Bronchial epithelial cell (primary cell): ENCODE results near the gene LRCH3. TPM values are rescaled to one million over a fixed set of nuclear protein-coding genes. Genes with fewer than 3 reads are reported as not detected.

Experiments
- DNase-seq: peaks from one replicate; pipeline ENCODE4 v3.0.0-alpha.2; 2010; ENCODE audit warnings: low read depth
- FAIRE-seq: peaks from 2 replicates; lab custom pipeline; 2011; peaks lifted over from hg19 to GRCh38; lab: Jason Lieb, UNC
- H3K27me3 ChIP-seq: 2 replicates; pipeline ENCODE4 v1.5.1; 2011; ENCODE audit warnings: low read length; ENCODE audit not compliant: control insufficient read depth, insufficient read depth
- H3K36me3 ChIP-seq: 2 replicates; pipeline ENCODE4 v1.5.1; 2011; ENCODE audit warnings: low read length; ENCODE audit not compliant: control insufficient read depth, insufficient read depth
- H3K4me3 ChIP-seq: 2 replicates; pipeline ENCODE4 v1.5.1; 2011; ENCODE audit warnings: mild to moderate bottlenecking, low read depth, low read length, control low read depth
- total RNA-seq: library from RNA; depleted of rRNA; stranded (reverse); fragments of >200 nt; gene quantifications from 2 replicates; pipeline ENCODE4 v1.2.1, GENCODE V29; 2014
- TF ChIP-seq, protein P1 (sequence below): IDR thresholded peaks from 2 replicates; pipeline ENCODE4 v1.5.1; 2011; ENCODE audit warnings: mild to moderate bottlenecking, moderate library complexity, low read length, control low read depth, inconsistent platforms; ENCODE audit not compliant: insufficient read depth, severe bottlenecking

LRCH3 gene
- total RNA-seq, 1 donor from 2014 or later = 25.5 TPM

DNA sequence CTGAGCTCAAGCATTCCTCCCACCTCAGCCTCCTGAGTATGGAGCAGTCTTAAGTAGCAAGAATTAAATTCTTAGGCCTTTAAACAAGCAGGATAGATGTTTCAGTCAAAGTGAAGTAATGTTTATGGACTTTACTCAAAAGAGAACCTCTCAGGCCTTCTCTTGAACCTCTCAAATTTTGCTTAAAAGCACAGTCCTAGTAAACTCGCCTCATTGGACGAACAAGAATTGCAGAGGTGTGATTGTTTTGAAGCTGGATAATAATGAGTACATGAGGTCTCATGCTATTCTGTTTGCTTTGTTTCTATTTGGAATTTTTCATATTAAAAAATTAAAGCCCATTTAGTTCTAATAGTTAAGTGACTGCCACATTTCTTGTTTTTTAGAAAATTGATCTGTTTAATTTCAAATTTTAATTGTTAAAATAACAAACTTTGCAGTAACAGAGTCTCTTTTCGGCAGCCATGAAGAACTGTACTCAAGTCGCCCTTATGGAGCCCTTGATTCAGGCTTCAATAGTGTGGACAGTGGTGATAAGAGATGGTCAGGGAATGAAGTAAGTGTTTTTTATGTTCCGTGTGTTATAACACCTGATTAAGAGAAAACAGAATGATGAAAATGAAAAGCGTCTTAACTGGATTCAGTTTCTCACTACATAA lies 39.4 kb downstream of the LRCH3 start:
- DNase-seq (no peak), FAIRE-seq (no peak)
- TF ChIP-seq, protein P1, sequence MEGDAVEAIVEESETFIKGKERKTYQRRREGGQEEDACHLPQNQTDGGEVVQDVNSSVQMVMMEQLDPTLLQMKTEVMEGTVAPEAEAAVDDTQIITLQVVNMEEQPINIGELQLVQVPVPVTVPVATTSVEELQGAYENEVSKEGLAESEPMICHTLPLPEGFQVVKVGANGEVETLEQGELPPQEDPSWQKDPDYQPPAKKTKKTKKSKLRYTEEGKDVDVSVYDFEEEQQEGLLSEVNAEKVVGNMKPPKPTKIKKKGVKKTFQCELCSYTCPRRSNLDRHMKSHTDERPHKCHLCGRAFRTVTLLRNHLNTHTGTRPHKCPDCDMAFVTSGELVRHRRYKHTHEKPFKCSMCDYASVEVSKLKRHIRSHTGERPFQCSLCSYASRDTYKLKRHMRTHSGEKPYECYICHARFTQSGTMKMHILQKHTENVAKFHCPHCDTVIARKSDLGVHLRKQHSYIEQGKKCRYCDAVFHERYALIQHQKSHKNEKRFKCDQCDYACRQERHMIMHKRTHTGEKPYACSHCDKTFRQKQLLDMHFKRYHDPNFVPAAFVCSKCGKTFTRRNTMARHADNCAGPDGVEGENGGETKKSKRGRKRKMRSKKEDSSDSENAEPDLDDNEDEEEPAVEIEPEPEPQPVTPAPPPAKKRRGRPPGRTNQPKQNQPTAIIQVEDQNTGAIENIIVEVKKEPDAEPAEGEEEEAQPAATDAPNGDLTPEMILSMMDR = no peak
- no peaks in the 10 kb centered on the region for H3K27me3 ChIP-seq
- no peak overlapping the region for H3K4me3 ChIP-seq
- peaks cover 11% of the 10 kb centered on the region for H3K36me3 ChIP-seq

DNA sequence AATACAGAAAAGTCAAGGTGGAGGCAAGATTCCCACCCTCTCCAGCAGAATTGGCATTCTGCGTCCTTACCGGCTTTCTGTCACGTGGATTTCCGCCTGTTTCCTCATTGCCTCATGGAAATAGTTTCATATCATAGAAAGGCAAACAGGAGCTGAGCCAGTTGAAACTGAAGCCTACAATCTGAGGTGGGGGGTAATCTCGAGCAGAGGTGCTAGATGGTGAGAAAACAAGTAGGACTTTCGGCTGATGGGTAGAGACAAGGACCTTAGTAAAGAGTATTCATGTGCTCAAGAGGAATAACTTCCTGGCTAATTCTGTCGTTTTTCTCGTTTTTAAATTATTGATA lies 39.9 kb downstream of the LRCH3 start:
- Histone ChIP-seq H3K36me3 (peaks cover 11% of the 10 kb centered on the region), H3K27me3 (no peaks in the 10 kb centered on the region), H3K4me3 (no peak overlapping the region)
- TF ChIP-seq, protein P1 = no peak
- no peak for FAIRE-seq
- no peak for DNase-seq

DNA sequence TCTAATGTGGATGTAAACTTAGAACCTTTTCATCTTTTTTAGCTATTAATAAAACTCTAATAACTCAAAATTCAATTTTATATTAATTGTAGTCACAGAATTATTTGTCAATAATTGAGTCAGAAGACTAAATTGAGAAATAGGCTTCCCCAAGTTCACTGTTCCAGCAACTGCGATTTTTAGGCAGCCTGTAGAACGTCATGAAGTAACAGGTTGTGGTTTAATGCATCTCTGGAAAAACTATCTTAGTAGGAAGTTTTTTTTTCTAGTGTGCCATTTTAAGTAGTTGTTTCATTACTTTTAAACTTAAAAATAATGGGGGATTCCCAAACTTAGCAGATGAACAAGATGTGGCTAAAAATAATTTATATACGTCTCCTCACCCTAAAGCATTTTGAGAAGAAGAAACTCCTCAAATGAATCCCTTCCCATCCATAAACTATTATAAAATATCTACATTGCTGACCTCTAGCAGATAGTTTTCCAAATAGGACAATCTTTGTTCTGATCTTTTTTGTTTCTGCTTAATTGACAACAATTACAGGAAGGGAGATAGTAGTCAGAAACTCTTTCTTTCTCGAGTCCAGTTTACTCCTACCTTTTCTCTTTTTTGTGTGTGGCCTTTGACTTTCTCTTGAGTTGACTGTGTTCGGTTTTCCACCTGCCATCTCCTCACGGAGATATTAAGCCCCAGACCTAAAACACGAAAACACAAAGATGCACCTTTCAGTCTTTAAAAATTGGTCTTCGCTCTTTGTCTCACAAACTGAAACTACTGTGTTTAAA lies 43.1 kb downstream of the LRCH3 start:
- TF ChIP-seq, protein P1 = no peak
- no peak for FAIRE-seq
- Histone ChIP-seq H3K27me3 (no peaks in the 10 kb centered on the region), H3K36me3 (peaks cover 8% of the 10 kb centered on the region), H3K4me3 (no peak overlapping the region)
- no peak for DNase-seq

DNA sequence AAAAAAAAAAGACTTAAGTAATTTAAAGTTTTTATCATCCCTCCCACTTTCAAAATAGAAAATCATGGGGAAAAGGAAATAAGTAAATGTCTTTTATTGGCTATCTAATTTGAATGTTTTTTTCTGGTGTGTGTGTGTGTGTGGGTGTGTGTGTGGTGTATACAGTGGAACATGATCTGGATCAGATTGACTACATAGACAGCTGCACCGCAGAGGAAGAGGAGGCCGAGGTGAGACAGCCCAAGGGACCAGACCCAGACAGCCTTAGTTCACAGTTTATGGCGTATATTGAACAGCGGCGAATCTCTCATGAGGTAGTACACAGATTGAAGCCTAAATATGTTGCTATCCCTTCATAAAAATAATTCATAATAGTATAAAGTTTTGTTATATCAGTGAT lies 44.5 kb downstream of the LRCH3 start:
- DNase-seq (no peak), FAIRE-seq (no peak)
- TF ChIP-seq, protein P1 = no peak
- H3K4me3 ChIP-seq = no peak overlapping the region
- peaks cover 6% of the 10 kb centered on the region for H3K36me3 ChIP-seq
- no peaks in the 10 kb centered on the region for H3K27me3 ChIP-seq

DNA sequence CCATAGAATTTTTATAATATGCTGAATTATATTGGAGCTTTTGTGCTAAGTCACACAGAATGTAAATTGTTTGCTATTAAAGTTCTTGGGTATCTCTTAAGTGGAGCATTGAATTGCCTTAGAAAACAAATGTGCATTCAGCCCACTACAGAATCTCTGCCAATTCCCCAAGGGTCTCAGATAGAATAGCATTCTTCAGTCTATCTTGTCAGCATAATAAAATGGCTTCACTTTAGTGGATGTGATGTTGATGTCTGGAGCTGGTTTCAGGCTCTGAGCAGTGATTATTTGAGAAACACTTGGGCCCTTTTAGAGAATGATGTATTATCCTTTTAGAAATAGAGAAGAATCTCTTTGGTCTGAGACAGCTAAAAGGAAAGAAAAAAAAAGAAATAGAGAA lies 45.2 kb downstream of the LRCH3 start:
- Histone ChIP-seq H3K27me3 (no peaks in the 10 kb centered on the region), H3K4me3 (no peak overlapping the region), H3K36me3 (peaks cover 11% of the 10 kb centered on the region)
- DNase-seq = no peak
- FAIRE-seq = no peak
- TF ChIP-seq, protein P1 = no peak
